HG03060 (cell line): ENCODE data around the gene GPR171.
A peak's percentile ranks its signal among the peaks of the same experiment; 100 is the strongest.

Experiments
- ATAC-seq: cut with Tn5 transposase; IDR thresholded peaks from one replicate; pipeline ENCODE4 v1.9.1; 2021; ENCODE audit warnings: low read depth, moderate number of reproducible peaks; ENCODE audit not compliant: unreplicated experiment

GPR171 gene

DNA sequence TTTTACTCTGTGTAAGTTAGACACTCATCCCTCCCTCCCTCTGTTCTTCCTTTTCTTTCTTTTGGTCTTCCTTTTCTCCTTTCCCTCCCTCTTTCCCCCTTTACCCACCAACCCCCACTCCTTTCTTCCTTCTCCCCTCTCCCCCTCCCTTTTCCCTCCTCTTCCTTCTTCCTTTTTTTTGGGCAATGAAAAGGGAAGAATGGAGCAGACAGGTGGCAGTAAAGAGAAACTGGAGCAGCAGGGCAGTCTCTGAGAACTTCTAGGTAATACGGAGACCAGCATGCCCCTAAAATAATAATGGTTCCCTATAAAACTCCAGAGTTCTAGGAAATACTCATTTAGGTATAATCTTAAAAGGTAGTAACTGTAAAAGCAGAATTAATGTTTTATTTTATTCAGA lies 11.4 kb upstream of the GPR171 start:
- no peak for ATAC-seq

DNA sequence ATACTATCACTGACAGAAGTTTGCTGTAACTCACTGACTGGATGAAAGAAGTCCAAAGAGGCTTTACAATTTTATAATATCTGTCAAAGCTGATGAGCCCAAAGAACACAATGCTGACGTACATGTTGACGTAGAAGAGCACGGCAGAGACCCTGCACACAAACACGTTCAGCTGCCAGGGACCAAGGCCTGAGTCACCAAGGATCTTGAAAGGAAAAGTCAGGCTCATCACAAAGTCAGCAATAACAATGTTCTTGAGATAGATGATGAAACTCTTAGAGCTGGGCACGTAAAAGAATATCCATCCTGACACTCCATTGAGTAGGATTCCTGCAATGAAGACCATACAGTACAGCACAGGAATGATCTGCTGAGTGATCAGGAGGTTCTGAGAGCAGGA lies 10.9 kb upstream of the GPR171 start:
- ATAC-seq: no peak

DNA sequence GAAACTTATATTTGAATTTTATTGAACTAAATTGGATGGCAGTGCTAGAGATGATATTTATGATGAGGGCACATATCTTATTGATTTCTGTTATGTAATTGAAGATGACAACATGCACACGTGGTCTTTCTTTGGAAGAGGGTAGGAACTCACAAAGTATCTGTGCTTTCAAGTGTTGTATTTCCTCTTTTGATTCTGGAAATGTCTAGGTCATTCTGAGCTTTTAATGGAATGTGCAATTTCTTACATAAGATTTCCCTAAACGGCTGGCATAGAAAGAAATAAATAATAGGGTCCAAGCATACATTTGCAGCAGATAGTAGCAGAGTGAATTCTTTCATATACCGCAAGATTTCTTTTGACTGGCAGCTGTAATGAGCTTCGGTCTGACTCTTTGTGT lies 10.1 kb upstream of the GPR171 start:
- no peak for ATAC-seq

DNA sequence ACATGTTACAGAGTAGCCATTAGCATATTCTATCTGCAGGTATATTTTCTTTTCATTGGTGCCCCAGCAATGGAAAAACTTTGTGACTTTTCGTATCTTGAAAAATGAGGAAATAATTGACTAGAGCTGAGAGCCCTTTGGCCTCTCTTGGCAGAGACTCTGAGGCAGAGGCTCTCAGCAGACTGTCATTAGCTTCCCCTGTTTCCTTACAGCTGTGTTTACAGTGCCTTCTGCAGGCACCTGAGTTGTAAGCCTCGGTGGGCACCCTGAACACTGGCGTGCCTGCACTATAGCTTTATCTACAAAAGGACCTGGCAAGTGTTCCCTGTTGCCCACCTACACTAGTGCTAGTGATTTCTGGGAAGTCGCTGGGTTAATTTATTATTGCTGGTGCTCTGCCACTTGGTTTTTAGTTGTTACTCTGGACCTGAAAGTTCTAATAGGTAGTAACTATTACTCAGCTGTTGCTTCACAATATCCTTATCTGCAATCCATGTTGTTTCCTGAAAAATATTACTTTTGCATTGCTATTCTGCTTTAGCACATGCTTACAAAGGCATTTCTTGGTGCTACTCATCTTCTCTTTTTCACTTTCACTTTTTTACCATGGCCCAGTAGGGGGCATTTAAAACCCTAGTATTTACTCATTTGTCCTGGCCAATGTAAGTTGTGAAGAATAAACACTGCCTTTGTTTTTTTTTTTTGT lies 7.8 kb upstream of the GPR171 start:
- peak; percentile 43 for ATAC-seq

DNA sequence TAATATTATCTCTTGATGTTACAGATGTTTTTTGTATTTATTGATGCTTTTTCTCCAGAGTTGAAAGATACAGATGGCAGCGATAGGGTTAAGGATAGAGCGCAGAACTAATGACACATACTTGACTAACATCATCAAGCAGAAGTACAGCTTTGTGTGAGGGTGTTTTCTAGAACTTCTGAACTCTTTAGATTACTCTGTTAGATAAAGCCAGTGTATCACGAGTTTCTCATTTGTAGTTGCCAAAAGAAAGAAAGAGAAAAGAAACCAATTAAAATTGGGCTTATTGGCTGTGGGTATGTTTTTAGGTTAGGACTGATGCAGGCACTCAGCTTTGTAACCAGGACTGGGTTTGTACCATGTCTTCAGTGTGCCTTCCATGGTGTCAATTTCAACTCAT lies 6.6 kb upstream of the GPR171 start:
- ATAC-seq: no peak

DNA sequence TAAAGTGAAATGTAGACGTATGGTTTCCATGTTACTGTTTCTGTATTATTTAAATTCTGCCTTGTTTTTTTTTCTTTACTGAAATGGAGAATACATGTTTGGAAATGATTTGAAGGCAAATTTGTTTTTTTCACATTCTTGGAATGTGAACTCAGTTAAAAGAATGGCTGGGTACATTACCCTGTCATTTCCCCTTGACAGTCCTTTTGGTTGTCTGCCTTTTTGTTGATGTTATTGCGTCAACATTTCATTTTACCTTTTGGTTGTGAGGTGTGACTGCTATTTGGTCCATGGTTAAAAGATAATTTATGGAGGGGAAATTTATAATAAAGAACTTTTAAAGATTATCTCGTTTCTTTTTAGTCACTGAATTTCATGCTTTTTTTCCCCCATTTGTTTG lies 3.2 kb upstream of the GPR171 start:
- no peak for ATAC-seq

DNA sequence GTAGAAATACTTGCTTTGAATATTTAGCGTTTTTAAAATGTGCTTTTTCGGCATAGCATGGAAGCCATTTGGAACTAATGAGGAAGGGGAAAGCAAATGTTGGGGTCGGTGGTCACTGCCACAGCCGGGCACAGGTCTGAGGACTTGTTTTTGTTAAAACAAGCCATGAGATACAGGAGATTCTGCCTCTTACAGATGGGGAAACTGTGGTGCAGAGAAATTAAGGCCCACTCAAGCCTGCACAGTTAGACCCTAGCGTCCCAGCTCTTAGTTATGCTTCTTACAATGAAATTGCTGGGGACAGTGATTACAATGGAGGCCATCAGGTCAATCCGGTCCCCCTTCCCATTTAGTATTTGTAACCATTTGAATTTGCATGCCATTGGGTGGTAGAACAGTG lies 2.5 kb upstream of the GPR171 start:
- ATAC-seq: no peak

DNA sequence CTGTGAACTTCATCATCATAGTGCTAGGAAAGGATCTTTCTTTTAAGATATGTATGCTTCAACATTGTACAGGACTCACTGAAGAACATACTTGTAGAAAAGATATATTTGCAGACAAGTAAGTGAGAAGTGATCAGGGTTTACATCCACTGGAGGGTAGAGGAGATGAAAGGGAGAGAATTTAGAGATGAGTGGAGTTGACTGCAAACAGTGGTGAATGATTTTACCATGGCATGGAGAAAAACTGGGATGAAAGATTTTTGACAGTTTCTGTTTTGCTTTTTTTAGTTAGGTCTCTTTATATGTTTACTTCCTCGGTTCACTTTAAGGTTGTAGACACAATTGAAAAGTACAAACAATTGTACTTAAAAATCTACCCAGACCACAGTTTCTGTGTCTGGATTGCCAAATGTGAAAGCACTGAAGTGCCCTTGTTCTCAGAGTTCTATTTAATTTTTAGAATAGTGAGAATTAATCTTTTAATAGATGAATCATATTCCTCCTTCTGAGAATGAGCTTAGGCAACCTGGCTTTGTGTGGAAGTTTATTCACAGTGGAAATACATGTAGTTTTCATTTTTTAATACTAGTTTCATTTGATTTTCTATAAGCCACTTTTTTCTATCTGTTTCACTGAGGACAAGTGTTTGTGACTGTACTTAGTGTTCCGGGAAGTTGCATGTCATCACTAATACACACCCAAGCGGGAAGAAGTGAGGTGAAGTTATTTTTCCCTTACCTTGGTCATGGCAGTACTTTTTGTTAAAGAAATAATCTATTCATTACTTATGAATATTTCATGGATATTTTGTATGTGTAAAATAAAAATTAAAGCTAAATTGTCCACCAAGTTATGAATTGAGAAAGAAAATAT lies 1.8 kb upstream of the GPR171 start:
- no peak for ATAC-seq

DNA sequence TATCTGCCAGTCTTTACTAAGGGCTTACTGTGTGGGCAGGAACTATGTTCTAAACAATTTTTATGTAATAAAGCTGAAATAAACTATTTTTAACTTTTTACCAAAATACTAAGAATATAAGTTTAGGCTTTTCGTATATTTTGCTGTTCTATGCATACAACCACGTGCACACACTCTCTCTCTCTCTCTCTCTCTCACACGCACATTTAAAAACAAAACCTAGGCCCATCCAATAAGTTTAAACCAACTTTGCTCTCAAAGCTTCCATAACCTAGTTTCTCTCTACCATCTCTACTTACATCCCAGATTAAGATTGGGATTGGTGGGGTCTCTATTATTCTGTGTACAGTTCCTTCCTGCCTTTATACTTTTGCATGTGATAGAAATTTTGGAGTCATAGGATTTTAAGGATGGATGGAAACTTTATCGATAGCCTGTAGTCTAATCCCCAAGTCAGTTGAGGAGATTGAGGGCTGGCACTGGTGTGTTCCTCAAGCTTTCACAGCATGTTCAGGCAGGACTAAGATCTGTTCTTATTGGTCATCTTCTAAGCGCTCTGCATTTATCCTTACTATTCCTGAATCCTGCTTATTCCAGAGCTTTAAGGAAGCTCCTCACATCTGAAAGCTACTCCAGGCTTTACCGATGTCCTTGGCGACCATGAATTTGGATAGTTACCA lies 1.8 kb downstream of the GPR171 start:
- no peak for ATAC-seq

DNA sequence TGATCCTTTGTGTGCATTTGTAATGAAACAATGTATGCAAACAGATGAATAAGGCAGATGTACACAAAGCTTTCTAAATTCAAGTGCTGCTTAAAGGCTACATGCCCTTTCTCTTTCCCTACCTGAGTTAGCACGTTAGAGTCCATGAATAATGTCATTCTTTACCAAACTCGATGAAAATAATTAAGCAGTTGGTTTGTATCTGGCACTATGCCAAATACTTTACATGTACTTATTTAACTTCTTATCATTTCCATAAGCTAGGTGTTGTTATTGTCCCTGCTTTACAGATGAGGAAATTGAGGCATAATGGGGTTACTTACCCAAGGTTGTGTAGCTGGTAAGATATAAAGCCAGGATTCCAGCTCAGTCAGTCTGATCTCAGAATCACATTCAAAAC lies 2.4 kb downstream of the GPR171 start:
- ATAC-seq: no peak

DNA sequence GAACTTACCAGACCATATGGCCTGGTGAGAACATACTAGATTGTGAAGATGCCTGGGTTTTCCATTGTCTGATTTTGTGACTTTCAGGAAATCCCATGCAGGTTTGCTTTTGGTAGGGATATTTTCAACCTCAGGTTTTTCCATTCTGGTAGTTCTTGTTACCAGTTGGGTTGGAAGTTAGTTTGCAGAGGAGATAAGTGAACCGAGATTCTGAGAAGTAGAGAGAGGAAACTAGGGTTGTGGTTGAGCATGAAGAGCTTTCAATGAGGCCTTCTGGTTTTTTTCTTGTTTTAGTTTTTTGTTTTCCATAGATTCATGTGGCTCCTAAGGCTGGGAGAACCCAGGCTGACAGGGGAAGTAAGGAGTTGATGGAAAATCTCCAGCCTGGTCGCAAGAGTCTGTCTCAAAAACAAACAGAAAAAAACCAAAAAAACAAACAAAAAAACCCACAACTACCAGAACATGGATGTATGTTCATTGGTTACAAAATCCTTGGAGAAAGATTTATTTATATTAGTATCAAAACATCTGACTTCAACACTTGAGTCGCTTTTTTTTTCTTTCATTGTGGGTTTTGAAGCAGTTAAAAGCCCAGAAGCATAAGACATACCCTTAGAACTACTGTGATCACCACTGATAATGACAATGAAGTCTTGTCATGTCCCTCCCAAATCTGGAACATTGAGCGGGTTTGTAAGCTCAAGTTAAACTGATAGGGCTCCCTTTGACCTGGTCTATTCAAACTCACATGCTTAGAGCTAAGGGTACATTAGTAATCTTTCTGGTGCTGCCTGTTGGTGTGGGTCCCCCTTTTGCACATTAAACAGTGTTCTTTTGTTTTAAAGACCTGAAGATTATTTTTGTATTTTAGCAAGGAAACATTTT lies 3.2 kb downstream of the GPR171 start:
- no peak for ATAC-seq

DNA sequence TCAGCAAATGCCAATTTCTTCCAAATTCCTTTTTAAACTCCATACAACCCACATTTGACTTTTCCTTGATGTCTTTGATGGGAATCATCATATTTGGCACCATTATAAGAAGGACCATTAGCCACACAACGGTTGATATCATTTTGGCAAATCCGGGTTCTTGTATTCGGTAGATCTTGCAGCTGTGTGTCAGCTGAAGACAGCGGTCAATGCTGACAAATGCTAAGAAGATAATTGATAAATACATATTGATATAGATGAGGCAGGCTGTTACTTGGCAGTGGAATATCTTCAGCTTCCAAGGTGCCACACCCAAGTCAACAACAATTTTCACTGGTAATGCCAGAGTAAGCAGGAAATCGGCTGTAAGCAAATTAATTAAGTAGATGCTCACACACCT lies 4.2 kb downstream of the GPR171 start:
- no peak for ATAC-seq

DNA sequence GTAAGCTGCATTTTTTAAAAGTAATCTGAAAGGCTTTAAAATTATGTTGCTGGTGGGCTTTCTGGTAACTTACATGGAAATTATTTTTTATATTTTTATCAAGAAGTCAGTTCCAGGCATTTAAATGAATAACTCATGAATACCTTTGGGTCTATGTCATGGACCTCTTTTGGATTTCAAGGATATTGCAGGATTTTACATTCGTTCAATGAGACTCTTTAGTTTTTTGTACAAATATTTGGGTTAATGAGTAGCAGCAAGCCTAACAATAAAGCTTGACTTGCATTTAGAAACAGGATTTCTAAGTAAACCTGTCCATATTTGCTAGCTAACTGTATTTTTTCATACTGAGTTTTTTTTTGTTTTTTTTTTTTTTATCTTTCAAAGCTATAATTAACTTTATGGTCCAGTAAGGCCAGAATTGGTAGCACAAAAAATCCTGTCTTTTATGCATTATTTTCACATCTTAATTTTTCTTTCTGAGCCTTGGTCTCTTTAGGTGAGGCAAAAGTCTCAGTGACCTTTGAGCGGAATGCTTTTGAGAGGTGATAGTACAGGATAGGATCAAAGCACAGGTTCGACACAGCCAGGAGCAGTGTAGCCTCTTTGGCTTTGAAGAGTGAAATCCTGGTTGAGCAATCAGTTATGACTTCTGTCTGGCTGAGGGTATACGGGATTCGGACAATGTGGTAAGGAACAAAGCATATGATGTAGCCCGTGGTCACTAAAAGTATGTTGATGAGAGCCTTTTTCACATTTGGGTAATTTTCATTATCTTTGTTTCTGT lies 4.8 kb downstream of the GPR171 start:
- ATAC-seq: no peak

DNA sequence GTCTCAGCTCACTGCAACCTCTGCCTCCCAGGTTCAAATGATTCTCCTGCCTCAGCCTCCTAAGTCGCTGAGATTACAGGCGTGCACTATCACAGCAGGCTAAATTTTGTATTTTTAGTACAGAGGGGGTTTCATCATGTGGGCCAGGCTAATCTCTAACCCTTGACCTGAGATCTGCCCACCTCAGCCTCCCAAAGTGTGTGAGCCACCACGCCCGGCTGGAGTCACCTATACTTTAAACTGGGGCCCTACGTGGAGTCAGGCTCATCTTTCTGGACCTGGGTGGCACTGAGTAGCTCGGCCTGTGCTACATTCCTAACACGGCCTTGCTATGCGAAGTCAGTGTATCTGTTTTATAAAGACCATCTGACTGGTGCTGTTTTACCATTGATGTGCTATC lies 5.8 kb downstream of the GPR171 start:
- no peak for ATAC-seq

DNA sequence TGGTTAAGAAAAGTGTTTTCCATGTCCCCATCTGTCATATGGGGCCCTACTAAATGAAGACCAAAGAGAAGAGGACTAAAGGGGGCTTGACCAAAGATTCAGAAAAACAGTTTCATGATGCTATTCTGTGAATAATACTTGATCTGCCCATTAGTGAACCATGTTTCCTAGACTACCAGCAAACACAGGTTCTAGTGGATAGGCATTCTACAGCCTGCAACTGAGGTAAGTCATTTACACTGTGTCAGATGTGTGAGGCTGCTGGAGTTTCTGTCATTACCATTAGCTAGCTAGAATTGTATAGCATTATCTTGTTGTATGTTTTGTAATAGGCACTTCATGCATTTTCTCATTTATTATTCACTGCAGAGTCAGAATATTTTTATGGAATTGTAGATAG lies 6.6 kb downstream of the GPR171 start:
- no peak for ATAC-seq

DNA sequence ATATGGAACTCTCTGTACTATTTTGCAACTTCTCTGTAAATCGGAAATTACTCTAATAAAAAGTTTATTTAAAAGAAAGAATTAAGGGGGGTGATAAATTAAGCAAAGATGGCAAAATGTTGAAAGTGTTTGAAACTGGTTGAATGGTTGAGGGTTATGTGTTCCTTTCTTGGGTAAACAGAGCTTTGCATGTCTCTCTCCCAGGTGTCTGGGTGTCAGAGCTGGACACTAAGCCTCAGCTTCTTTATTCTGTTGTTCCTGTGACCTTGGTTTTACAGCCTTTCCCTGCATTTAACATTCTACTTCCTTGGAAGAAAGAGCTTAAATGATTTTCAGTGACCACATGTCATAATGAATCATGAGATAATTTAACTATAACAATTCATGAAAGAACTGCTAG lies 7.2 kb downstream of the GPR171 start:
- ATAC-seq: no peak

DNA sequence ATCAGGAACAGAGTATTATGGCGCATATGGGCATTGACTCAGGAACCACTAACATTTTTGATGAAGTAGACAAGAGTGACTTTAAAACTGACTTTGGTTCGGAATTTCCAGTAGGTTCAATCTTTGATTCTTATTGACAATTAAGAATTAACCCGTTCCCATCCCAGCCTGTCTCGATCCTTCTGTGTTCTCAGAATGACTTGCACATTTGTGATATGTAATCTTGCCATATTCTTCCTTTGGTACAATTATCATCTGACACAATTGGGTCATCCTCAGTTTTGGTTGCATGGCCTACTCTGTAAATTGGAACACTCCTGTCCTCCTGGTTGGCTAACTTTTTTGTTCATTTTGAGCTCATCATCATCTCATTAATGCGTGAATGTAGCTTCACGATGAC lies 10.5 kb downstream of the GPR171 start:
- ATAC-seq: no peak

DNA sequence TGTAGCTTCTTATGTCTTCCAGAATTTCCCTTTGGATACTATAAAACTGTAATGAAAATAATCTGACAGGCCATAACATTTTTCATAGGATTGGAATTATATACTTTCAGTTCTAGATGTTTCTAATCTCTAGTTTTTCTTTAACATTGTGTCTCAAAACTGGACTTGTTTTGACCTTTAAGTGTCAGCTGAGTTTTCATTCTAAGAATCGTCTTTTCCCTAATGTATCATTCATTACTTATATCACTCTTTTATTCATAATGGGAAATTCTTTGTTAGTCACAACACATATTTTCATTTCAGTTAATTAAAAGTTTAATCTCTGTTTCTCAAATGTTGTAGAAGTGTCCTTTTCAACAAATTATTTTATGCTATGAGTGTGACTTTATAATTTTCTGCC lies 11.9 kb downstream of the GPR171 start:
- no peak for ATAC-seq

DNA sequence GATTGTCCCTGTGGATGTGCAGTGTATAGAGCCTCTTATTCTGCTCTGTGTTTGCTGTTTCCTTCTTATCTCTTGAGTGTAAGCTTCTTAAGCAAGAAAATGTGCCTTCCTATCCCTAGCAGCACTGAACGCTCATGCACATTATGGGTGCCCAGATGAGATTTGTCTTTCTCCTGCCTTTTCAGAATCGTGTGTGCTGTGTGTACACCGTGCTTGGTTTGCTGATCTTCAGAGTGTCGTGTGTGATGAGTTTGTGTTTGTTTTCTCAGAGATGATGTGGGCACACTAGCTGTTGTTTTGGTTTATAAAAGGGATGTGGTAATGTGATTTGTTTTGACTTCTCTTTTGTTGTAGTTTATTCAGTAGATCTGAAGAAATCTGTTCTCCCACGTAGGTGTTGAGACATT lies 19.7 kb downstream of the GPR171 start:
- no peak for ATAC-seq
